KMS-11 (cell line): Measurements from ENCODE around the gene CEP128.

Experiments used
- H2AFZ ChIP-seq: fragments of 200-600 bp; sonication (generic); 2 replicates; pipeline ENCODE4 v1.6.1; 2016; ENCODE audit warnings: antibody characterized with exemption, mixed run types, low read depth
- H3K27ac ChIP-seq: fragments of 200-600 bp; sonication (generic); 2 replicates; pipeline ENCODE4 v1.6.1; 2016; ENCODE audit warnings: mild to moderate bottlenecking, mixed run types
- H3K27me3 ChIP-seq: fragments of 200-600 bp; sonication (generic); 2 replicates; pipeline ENCODE4 v1.6.1; 2017; ENCODE audit warnings: mild to moderate bottlenecking, low read depth, mixed run types, moderate library complexity; ENCODE audit not compliant: insufficient read depth
- H3K36me3 ChIP-seq: fragments of 200-600 bp; sonication (generic); 2 replicates; pipeline ENCODE4 v1.6.1; 2017; ENCODE audit warnings: mild to moderate bottlenecking, mixed run types; ENCODE audit not compliant: insufficient read depth
- H3K4me1 ChIP-seq: fragments of 200-600 bp; sonication (generic); 2 replicates; pipeline ENCODE4 v1.6.1; 2016; ENCODE audit warnings: mild to moderate bottlenecking, low read depth, mixed run types; ENCODE audit not compliant: poor library complexity, severe bottlenecking
- H3K4me2 ChIP-seq: fragments of 200-600 bp; sonication (generic); 2 replicates; pipeline ENCODE4 v1.7.0; 2016; ENCODE audit warnings: mild to moderate bottlenecking, mixed run types
- H3K4me3 ChIP-seq: fragments of 200-600 bp; sonication (generic); IDR thresholded peaks from 2 replicates; pipeline ENCODE4 v1.6.1; 2017; ENCODE audit warnings: low read depth, low read length, mixed read lengths; ENCODE audit not compliant: insufficient read depth
- H3K79me2 ChIP-seq: fragments of 200-600 bp; sonication (generic); 2 replicates; pipeline ENCODE4 v1.6.1; 2016; ENCODE audit warnings: low read depth, mixed run types; ENCODE audit not compliant: insufficient read depth
- H3K9ac ChIP-seq: fragments of 200-600 bp; sonication (generic); 2 replicates; pipeline ENCODE4 v1.6.1; 2016; ENCODE audit warnings: mild to moderate bottlenecking, mixed run types
- H4K20me1 ChIP-seq: fragments of 200-600 bp; sonication (generic); 2 replicates; pipeline ENCODE4 v1.6.1; 2016; ENCODE audit warnings: mild to moderate bottlenecking, mixed run types; ENCODE audit not compliant: insufficient read depth
- TF ChIP-seq, protein P1 (sequence below): fragments of 200-600 bp; sonication (generic); conservative IDR thresholded peaks from 2 replicates; pipeline ENCODE4 v1.6.1; 2017; ENCODE audit warnings: low read depth, mild to moderate bottlenecking, antibody characterized with exemption, low read length, moderate library complexity, mixed read lengths

The CEP128 gene

DNA sequence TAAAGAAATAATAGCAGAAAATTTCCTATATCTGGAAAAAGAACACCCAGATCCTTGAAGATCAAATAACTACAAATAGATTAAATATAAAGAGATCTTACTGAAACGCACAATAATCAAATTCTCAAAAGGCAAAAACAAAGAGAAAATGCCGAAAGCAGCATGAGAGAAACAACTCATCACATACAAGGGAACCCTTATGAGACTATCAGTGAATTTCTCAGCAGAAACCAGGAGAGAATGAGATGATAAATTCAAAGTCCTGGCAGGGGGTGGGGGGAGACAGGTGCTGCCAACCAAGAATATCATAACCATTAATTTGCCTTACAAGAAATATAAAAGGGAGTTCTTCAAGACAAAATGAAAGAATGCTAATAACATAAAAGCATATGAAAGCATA lies 73.7 kb downstream of the CEP128 start:
- Histone ChIP-seq H3K4me1 (no peaks in the 10 kb centered on the region), H2AFZ (no peak overlapping the region), H3K4me2 (no peak overlapping the region), H3K9ac (no peak overlapping the region), H3K79me2 (no peaks in the 10 kb centered on the region), H3K36me3 (no peaks in the 10 kb centered on the region), H3K27me3 (no peaks in the 10 kb centered on the region), H3K4me3 (no peak overlapping the region), H3K27ac (no peak overlapping the region), H4K20me1 (no peaks in the 10 kb centered on the region)
- TF ChIP-seq, protein P1, sequence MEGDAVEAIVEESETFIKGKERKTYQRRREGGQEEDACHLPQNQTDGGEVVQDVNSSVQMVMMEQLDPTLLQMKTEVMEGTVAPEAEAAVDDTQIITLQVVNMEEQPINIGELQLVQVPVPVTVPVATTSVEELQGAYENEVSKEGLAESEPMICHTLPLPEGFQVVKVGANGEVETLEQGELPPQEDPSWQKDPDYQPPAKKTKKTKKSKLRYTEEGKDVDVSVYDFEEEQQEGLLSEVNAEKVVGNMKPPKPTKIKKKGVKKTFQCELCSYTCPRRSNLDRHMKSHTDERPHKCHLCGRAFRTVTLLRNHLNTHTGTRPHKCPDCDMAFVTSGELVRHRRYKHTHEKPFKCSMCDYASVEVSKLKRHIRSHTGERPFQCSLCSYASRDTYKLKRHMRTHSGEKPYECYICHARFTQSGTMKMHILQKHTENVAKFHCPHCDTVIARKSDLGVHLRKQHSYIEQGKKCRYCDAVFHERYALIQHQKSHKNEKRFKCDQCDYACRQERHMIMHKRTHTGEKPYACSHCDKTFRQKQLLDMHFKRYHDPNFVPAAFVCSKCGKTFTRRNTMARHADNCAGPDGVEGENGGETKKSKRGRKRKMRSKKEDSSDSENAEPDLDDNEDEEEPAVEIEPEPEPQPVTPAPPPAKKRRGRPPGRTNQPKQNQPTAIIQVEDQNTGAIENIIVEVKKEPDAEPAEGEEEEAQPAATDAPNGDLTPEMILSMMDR, result no peak

DNA sequence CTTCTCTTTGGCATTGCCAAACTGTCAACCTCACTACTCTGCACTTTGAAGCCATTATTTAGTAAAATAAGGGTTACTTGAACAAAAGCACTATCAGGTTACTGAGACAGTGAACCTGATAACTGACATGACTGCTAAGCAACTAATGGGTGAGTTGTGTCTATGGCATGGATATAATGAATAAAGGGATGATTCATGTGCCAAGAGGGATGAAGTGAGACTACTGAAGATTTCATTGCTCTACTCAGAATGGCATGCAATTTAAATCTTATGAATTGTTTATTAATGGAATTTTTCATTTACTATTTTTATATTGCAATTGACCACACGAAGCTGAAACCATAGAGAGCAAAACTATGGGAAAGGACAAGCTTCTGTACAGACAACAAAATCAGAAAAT lies 74.4 kb downstream of the CEP128 start:
- H3K27ac ChIP-seq, result no peak overlapping the region
- H3K4me3 ChIP-seq, result no peak overlapping the region
- H3K36me3 ChIP-seq, result no peaks in the 10 kb centered on the region
- no peak overlapping the region for H2AFZ ChIP-seq
- no peaks in the 10 kb centered on the region for H3K79me2 ChIP-seq
- H3K4me1 ChIP-seq, result no peaks in the 10 kb centered on the region
- TF ChIP-seq, protein P1, result no peak
- no peaks in the 10 kb centered on the region for H3K27me3 ChIP-seq
- no peaks in the 10 kb centered on the region for H4K20me1 ChIP-seq
- H3K4me2 ChIP-seq, result no peak overlapping the region
- H3K9ac ChIP-seq, result no peak overlapping the region

DNA sequence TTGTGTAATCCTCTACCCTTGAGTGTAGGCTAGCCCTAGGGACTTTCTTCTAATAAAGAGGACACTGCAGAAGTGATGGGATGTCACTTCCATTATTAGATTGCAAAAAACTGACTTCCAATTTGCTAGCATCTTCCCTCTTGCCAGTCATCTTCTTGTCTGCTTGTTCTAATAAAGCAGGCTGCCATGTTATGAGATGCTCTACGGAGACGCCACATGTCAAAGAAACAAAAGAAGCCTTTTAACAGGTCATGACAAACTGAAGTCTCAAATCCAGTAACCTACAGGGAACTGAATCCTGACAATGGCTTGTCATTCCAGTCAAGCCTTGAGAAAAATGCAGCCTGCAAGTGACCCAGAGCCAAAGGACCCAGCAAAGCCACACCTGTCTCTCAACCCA lies 76.0 kb downstream of the CEP128 start:
- Histone ChIP-seq H3K4me2 (no peak overlapping the region), H3K36me3 (no peaks in the 10 kb centered on the region), H3K9ac (no peak overlapping the region), H3K79me2 (no peaks in the 10 kb centered on the region), H3K27ac (no peak overlapping the region), H3K4me1 (no peaks in the 10 kb centered on the region), H3K4me3 (no peak overlapping the region), H4K20me1 (no peaks in the 10 kb centered on the region), H2AFZ (no peak overlapping the region), H3K27me3 (no peaks in the 10 kb centered on the region)
- TF ChIP-seq, protein P1, result no peak

DNA sequence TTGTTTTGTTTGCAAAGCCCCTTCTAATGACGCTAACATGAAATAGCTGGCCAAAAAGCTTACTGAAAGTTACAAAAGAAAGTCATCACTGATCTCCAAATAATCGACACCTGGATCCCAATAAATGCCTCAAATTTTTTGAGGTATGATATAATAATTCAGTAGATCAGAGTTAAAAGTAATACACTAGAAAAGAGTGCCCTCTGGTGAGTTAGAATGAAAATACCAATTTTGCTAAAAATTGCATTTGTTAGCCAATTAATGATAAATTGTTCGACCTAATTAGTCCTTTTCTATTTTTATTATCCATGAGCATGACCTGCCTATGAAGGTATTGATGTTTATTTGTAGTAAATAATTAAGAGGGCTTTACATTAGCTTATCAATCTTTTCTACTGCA lies 78.6 kb downstream of the CEP128 start:
- TF ChIP-seq, protein P1, result peak; percentile 24; the same call in 1 of the 2 replicates
- Histone ChIP-seq H3K4me1 (no peaks in the 10 kb centered on the region), H3K4me3 (no peak overlapping the region), H3K27ac (no peak overlapping the region), H3K27me3 (no peaks in the 10 kb centered on the region), H3K9ac (no peak overlapping the region), H4K20me1 (no peaks in the 10 kb centered on the region), H3K36me3 (no peaks in the 10 kb centered on the region), H2AFZ (no peak overlapping the region), H3K4me2 (no peak overlapping the region), H3K79me2 (no peaks in the 10 kb centered on the region)

DNA sequence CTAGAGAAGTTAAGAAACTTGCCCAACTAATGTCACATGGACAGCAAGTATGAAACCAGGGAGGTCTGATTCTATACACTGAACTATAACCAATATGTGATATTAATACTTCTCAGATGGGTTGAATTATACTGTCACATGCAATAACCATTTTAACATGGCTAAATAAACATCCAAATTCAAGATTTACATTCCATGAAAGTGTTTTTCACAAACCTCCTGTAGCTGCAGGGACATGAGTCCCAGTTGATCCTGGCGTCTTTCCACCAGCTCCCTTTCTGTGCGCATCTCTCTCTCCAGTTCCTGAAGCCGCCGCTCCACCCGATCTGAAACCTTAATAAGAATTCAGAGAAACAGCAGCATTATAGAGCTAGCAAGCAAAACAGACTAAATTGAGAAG lies 79.0 kb downstream of the CEP128 start:
- Histone ChIP-seq H3K9ac (no peak overlapping the region), H2AFZ (no peak overlapping the region)

More for the DNA sequence above, 79.0 kb downstream of the CEP128 start:
- Histone ChIP-seq H3K4me3 (no peak overlapping the region), H3K27me3 (no peaks in the 10 kb centered on the region), H3K27ac (no peak overlapping the region), H4K20me1 (no peaks in the 10 kb centered on the region), H3K4me2 (no peak overlapping the region), H3K36me3 (no peaks in the 10 kb centered on the region), H3K4me1 (no peaks in the 10 kb centered on the region), H3K79me2 (no peaks in the 10 kb centered on the region)
- TF ChIP-seq, protein P1, result no peak
